Memory B cell (primary cell): ENCODE data around the gene ADK.
"Not testable (repeated sequence)": the region's sequence is repeated elsewhere in the genome, so short reads cannot be mapped to it uniquely, and the experiment has no call there.

ENCODE experiments used
- ATAC-seq: fragments of 150-1000 bp; cut with Tn5 transposase; 2 replicates; pipeline ENCODE4 v1.10.0; 2021; ENCODE audit warnings: low read depth, mild to moderate bottlenecking, moderate library complexity
- DNase-seq, 2 donors: peaks; one replicate each; pipeline ENCODE4 v3.0.0; 2022; ENCODE audit warnings: low spot score in 2 of 2
- H3K27ac Mint-ChIP-seq: one replicate; pipeline ENCODE4 v1.8.0; 2022; ENCODE audit warnings: mild to moderate bottlenecking, moderate library complexity, mixed read lengths
- H3K27me3 Mint-ChIP-seq: one replicate; pipeline ENCODE4 v1.8.0; 2022; ENCODE audit warnings: mixed read lengths
- H3K36me3 Mint-ChIP-seq: one replicate; pipeline ENCODE4 v1.8.0; 2022; ENCODE audit warnings: mild to moderate bottlenecking, mixed read lengths
- H3K4me1 Mint-ChIP-seq: one replicate; pipeline ENCODE4 v1.8.0; 2022; ENCODE audit warnings: mixed read lengths
- H3K4me3 Mint-ChIP-seq: one replicate; pipeline ENCODE4 v1.8.0; 2022; ENCODE audit warnings: mild to moderate bottlenecking, moderate library complexity, mixed read lengths
- H3K9me3 Mint-ChIP-seq: one replicate; pipeline ENCODE4 v1.8.0; 2022; ENCODE audit warnings: mixed read lengths

The ADK gene

DNA sequence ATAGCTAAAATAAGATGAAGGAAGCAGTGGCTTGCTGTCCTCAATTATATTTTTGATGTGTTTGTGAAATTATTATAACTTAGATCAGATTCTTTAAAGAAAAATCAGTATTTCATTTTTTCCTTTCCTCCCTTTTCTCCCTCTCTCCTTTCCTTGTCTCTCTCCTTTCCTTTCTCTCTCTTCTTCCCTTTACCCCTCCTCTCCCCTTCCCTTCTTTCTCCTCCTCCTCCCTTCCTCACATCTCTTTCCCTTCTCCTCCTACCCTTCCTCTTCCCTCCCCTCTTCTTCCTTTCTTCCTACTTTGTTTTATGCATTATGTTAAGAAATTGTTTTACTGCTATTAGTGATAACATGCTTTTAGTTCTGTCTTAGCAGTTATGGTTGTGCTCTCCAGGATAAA, 171.5 kb downstream of the ADK start:
- peaks cover 6% of the 10 kb centered on the region for H3K4me1 Mint-ChIP-seq
- H3K36me3 Mint-ChIP-seq: peaks cover 45% of the 10 kb centered on the region
- H3K27me3 Mint-ChIP-seq: no peaks in the 10 kb centered on the region
- no peak for DNase-seq
- H3K9me3 Mint-ChIP-seq: peaks cover 12% of the 10 kb centered on the region
- no peak overlapping the region for H3K4me3 Mint-ChIP-seq
- ATAC-seq: no peak
- H3K27ac Mint-ChIP-seq: peak overlapping the region; percentile 56

GRCh38 chr10:74328388-74328787, 177.4 kb downstream of the ADK start:
- no peak for DNase-seq
- Mint-ChIP-seq H3K4me3 (no peak overlapping the region), H3K4me1 (peaks cover 5% of the 10 kb centered on the region), H3K27me3 (no peaks in the 10 kb centered on the region), H3K27ac (no peak overlapping the region), H3K36me3 (peaks cover 27% of the 10 kb centered on the region), H3K9me3 (no peaks in the 10 kb centered on the region)
- ATAC-seq: no peak

DNA sequence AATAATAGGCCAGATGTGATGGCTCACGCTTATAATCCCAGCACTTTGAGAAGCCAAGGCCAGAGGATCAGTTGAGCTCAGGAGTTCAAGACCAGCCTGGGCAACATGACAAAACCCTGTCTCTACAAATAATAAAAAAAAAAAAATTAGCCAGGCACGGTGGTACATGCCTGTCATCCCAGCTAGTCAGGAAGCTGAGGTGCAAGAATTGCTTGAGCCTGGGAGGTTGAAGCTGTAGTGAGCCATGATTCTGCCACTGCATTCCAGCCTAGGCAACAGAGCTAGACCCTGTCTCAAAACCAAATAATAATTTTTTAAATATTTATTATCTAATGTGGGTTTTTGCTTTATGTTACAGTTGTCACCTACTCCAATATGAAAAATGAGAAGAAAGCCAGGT, 178.9 kb downstream of the ADK start:
- no peaks in the 10 kb centered on the region for H3K9me3 Mint-ChIP-seq
- H3K27ac Mint-ChIP-seq: no peak overlapping the region
- DNase-seq: no peak
- H3K36me3 Mint-ChIP-seq: peaks cover 18% of the 10 kb centered on the region
- ATAC-seq: no peak
- H3K4me1 Mint-ChIP-seq: peaks cover 5% of the 10 kb centered on the region
- no peak overlapping the region for H3K4me3 Mint-ChIP-seq
- no peaks in the 10 kb centered on the region for H3K27me3 Mint-ChIP-seq

GRCh38 chr10:74330646-74331045, 179.6 kb downstream of the ADK start:
- ATAC-seq: no peak
- no peak for DNase-seq
- Mint-ChIP-seq H3K9me3 (no peaks in the 10 kb centered on the region), H3K27me3 (no peaks in the 10 kb centered on the region), H3K4me1 (peaks cover 5% of the 10 kb centered on the region), H3K36me3 (peaks cover 15% of the 10 kb centered on the region), H3K4me3 (no peak overlapping the region), H3K27ac (no peak overlapping the region)

- peaks cover 5% of the 10 kb centered on the region for H3K4me1 Mint-ChIP-seq
- DNase-seq (no peak), ATAC-seq (no peak)
- no peaks in the 10 kb centered on the region for H3K9me3 Mint-ChIP-seq
- no peaks in the 10 kb centered on the region for H3K27me3 Mint-ChIP-seq
- no peak overlapping the region for H3K4me3 Mint-ChIP-seq
- H3K27ac Mint-ChIP-seq: no peak overlapping the region
- H3K36me3 Mint-ChIP-seq: peaks cover 16% of the 10 kb centered on the region
These were observed 181.4 kb downstream of the ADK start for GRCh38 chr10:74332398-74332797.

- Mint-ChIP-seq H3K27me3 (no peaks in the 10 kb centered on the region), H3K36me3 (peaks cover 16% of the 10 kb centered on the region)
- no peak for ATAC-seq
These were observed 182.2 kb downstream of the ADK start for GRCh38 chr10:74333174-74333573.

GRCh38 chr10:74334221-74334620, 183.2 kb downstream of the ADK start:
- DNase-seq (no peak), ATAC-seq (no peak)
- Mint-ChIP-seq H3K9me3 (no peaks in the 10 kb centered on the region), H3K36me3 (peaks cover 14% of the 10 kb centered on the region), H3K27me3 (no peaks in the 10 kb centered on the region), H3K4me3 (no peak overlapping the region), H3K4me1 (peaks cover 3% of the 10 kb centered on the region), H3K27ac (no peak overlapping the region)

More at GRCh38 chr10:74333174-74333573, 182.2 kb downstream of the ADK start:
- H3K4me3 Mint-ChIP-seq: no peak overlapping the region
- DNase-seq: no peak
- no peak overlapping the region for H3K27ac Mint-ChIP-seq
- H3K9me3 Mint-ChIP-seq: no peaks in the 10 kb centered on the region
- H3K4me1 Mint-ChIP-seq: peaks cover 5% of the 10 kb centered on the region

DNA sequence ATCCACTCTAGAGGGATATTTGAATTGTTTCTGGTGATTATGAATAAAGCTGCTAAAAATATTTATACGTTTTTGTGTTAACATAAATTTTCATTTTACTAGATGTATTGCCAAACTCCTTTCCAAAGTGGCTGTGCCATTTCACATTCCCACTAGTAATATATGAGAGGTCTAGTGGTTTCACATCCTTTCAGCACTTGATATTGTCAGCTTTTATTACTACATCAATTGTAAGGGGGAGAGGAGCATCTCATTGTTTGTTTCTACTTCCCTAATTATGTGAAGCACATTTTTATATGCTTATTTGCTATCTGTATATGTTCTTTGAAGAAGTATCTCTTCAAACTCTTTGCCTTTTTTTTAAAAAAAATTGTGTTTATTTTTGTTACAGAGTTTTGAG, 184.5 kb downstream of the ADK start:
- Mint-ChIP-seq H3K4me1 (peaks cover 3% of the 10 kb centered on the region), H3K27me3 (no peaks in the 10 kb centered on the region), H3K36me3 (peaks cover 13% of the 10 kb centered on the region), H3K4me3 (no peak overlapping the region), H3K9me3 (no peaks in the 10 kb centered on the region), H3K27ac (no peak overlapping the region)
- DNase-seq: no peak
- no peak for ATAC-seq

DNA sequence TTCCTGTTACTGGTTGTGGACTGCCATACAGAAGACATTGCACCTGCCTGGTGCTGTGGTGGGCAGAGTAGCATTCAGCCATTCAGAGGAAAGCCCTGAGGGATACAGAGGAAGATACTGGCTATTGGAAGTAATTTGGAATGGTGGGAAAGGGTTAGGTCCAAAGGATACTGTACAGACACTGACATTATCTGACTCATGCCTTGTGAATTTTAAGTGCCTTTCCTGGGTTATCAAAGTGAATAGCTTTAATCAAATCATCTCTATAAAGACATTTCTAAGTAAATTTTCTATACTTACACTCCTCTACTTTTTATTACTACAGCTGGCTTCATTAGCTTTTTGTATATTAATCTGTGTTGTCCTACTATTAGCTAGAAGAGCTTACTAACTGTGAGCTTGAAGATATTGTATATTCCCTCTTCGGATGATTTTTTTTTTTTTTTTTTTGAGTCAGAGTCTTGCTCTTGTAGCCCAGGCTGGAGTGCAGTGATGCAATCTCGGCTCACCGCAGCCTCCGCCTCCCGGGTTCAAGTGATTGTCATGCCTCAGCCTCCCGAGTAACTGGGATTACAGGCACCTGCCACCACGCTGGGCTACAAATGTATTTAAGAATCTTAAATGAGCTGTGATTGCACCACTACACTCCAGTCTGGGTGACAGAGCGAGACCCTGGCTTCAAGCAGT, 186.5 kb downstream of the ADK start:
- H3K4me3 Mint-ChIP-seq: no peak overlapping the region
- H3K4me1 Mint-ChIP-seq: peaks cover 3% of the 10 kb centered on the region
- no peak overlapping the region for H3K27ac Mint-ChIP-seq
- H3K27me3 Mint-ChIP-seq: no peaks in the 10 kb centered on the region
- H3K9me3 Mint-ChIP-seq: no peaks in the 10 kb centered on the region
- peaks cover 13% of the 10 kb centered on the region for H3K36me3 Mint-ChIP-seq
- ATAC-seq (no peak), DNase-seq (no peak)

DNA sequence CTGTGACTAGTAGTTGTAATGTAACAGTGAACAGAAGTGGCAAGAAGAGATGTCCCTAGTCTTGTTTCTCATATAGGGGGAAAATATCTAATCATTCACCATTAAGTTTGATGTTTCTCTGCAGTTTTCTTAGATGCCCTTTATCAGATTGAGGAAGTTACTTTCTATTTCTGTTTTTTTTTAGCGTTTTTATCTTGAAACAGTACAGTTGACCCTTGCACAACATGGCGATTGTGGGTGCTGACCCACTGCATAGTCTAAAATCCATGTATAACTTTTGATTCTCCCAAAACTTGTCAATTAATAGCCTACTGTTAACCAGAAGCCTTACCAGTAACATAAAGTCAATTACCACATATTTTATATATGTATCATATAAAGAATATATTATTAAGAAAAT, 192.0 kb downstream of the ADK start:
- Mint-ChIP-seq H3K27ac (no peak overlapping the region), H3K4me3 (no peak overlapping the region), H3K27me3 (no peaks in the 10 kb centered on the region), H3K36me3 (peaks cover 27% of the 10 kb centered on the region), H3K9me3 (peaks cover 4% of the 10 kb centered on the region), H3K4me1 (no peaks in the 10 kb centered on the region)
- ATAC-seq (no peak), DNase-seq (no peak)

- DNase-seq (no peak), ATAC-seq (no peak)
- Mint-ChIP-seq H3K27me3 (no peaks in the 10 kb centered on the region), H3K27ac (no peak overlapping the region), H3K4me1 (no peaks in the 10 kb centered on the region), H3K36me3 (peaks cover 32% of the 10 kb centered on the region), H3K4me3 (no peak overlapping the region), H3K9me3 (peaks cover 4% of the 10 kb centered on the region)
These were observed 192.8 kb downstream of the ADK start for GRCh38 chr10:74343804-74344203.

- Mint-ChIP-seq H3K36me3 (peaks cover 32% of the 10 kb centered on the region), H3K4me1 (no peaks in the 10 kb centered on the region), H3K4me3 (no peak overlapping the region), H3K9me3 (peaks cover 4% of the 10 kb centered on the region), H3K27ac (no peak overlapping the region), H3K27me3 (no peaks in the 10 kb centered on the region)
- no peak for ATAC-seq
- no peak for DNase-seq
These were observed 193.3 kb downstream of the ADK start for GRCh38 chr10:74344306-74344705.

DNA sequence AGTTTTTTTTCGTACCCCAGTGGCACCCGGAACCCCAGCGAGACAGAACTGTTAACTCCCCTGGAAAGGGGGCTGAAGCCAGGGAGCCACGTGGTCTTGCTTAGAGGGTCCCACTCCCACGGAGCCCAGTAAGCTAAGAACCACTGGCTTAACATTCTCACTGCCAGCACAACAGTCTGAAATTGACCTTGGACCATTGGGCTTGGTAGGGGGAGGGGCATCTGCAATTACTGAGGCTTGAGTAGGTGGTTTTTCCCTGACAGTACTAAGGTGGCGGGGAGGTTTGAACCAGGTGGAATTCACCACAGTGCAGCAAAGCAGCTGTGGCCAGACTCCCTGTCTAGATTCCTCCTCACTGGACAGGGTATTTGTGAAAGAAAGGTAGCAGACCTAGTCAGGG, 196.5 kb downstream of the ADK start:
- no peak overlapping the region for H3K4me3 Mint-ChIP-seq

GRCh38 chr10:74353021-74353420, 202.0 kb downstream of the ADK start:
- H3K36me3 Mint-ChIP-seq: peaks cover 29% of the 10 kb centered on the region
- not testable (repeated sequence) for ATAC-seq, H3K9me3 Mint-ChIP-seq, H3K27ac Mint-ChIP-seq, DNase-seq, H3K4me3 Mint-ChIP-seq, H3K4me1 Mint-ChIP-seq, H3K27me3 Mint-ChIP-seq

More for the DNA sequence above, 196.5 kb downstream of the ADK start:
- Mint-ChIP-seq H3K4me1 (no peaks in the 10 kb centered on the region), H3K27ac (no peak overlapping the region), H3K36me3 (peaks cover 31% of the 10 kb centered on the region), H3K27me3 (no peaks in the 10 kb centered on the region), H3K9me3 (peaks cover 5% of the 10 kb centered on the region)
- DNase-seq (no peak), ATAC-seq (no peak)

GRCh38 chr10:74361678-74362077, 210.7 kb downstream of the ADK start:
- peaks cover 63% of the 10 kb centered on the region for H3K36me3 Mint-ChIP-seq
- no peaks in the 10 kb centered on the region for H3K27me3 Mint-ChIP-seq
- DNase-seq (no peak), ATAC-seq (no peak)
- no peak overlapping the region for H3K4me3 Mint-ChIP-seq
- H3K9me3 Mint-ChIP-seq: peaks cover 17% of the 10 kb centered on the region
- peaks cover 8% of the 10 kb centered on the region for H3K4me1 Mint-ChIP-seq
- H3K27ac Mint-ChIP-seq: no peak overlapping the region
